ENCODE data around the gene SH3RF1. TPM values are rescaled to one million over a fixed set of nuclear protein-coding genes. Genes with fewer than 3 reads are reported as not detected.

The SH3RF1 gene
- total and polyA plus RNA-seq, 4 donors, result 14.7 to 21.9 (median 18.5) TPM

DNA sequence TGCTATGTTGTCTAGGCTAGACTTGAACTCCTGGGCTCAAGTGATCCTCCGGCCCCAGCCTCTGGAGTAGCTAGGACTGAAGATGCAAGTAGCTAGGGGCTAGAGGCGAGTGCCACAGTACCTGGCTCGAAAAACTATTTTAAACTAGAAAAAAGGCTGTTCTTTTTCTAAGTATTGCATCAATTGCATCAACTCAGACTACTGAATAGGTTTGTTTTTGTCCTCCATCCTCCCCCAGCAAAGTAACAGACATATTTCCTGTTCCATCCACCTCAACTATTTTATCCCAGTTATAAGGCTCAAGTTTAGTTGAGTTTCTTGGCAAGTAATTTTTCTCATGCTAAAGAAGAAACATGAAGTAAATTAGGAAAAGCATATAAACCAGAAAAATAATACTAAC is 4.1 kb downstream of the SH3RF1 start:
- H3K4me3 ChIP-seq (ENCODE audit: low read depth, low read length), result no peak overlapping the region
- peaks cover 9% of the 10 kb centered on the region for H3K4me1 ChIP-seq (ENCODE audit: control insufficient read depth, insufficient read depth, low read length)
- no peak overlapping the region for H3K27ac ChIP-seq (ENCODE audit: low read depth, low read length)
- DNase-seq (ENCODE audit: low read depth in 4 of 6, low spot score in 6 of 6), result no peak
- no CpG with 5 or more reads among the region's 3 CpGs for WGBS (ENCODE audit: insufficient coverage)
- H3K9me3 ChIP-seq (ENCODE audit: control insufficient read depth, insufficient read depth, low read length), result no peaks in the 10 kb centered on the region
- no peaks in the 10 kb centered on the region for H3K27me3 ChIP-seq (ENCODE audit: control insufficient read depth, insufficient read depth, low read length)
- no peaks in the 10 kb centered on the region for H3K36me3 ChIP-seq (ENCODE audit: control insufficient read depth, insufficient read depth, low read length)

DNA sequence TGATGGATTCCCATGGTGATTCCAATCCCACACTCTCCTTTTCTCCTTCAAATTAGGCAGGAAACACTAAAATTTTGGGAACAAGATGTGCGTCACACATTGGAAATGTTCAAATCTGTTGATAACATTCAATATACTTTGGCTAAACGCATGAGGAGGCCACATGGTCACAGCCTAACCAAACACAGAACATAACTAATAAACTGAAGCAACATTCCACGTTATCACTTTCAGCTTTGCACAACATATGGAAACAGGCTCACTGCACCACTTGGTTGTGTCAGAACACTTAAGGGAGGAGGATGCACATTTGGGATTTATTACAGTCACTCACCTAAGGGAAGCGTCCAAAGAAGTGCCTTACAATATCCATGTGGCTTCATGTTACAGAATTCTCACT is 4.7 kb downstream of the SH3RF1 start:
- H3K27ac ChIP-seq (ENCODE audit: low read depth, low read length), result no peak overlapping the region
- H3K4me1 ChIP-seq (ENCODE audit: control insufficient read depth, insufficient read depth, low read length), result peaks cover 6% of the 10 kb centered on the region
- no peaks in the 10 kb centered on the region for H3K36me3 ChIP-seq (ENCODE audit: control insufficient read depth, insufficient read depth, low read length)
- H3K4me3 ChIP-seq (ENCODE audit: low read depth, low read length), result no peak overlapping the region
- H3K9me3 ChIP-seq (ENCODE audit: control insufficient read depth, insufficient read depth, low read length), result no peaks in the 10 kb centered on the region
- no peaks in the 10 kb centered on the region for H3K27me3 ChIP-seq (ENCODE audit: control insufficient read depth, insufficient read depth, low read length)
- DNase-seq (ENCODE audit: low read depth in 4 of 6, low spot score in 6 of 6), result no peak
- 95% methylated on average over 2 of the region's 4 CpGs for WGBS (ENCODE audit: insufficient coverage)

DNA sequence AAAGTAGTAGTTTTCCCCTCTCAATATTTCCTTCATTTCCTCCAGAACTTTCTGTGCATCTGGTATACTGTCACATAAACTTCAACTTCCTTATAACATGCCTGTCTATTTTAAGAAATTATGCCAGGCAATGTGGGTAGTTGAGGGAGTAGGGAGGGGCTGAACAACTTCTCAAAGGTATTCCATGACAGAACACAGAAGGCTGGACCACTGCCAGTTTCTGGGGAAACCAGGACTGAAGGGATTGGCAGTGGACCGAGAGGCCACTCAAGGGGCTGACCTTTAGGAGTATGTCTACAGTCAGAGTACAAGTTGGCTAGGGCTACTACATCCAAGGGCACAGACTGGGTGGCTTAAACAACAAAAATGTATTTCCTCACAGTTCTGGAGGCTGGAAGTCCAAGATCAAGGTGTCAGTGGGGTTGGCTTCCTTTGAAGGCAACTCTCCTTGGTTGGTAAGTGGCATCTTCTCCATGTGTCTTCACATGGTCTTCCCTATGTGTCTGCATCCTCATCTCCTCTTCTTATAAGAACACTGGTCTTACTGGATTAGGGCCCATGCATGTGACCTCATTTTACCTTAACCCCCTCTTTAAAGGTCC is 6.9 kb downstream of the SH3RF1 start:
- WGBS (ENCODE audit: insufficient coverage), result 83% methylated on average over 1 of the region's 1 CpG
- no peak overlapping the region for H3K4me3 ChIP-seq (ENCODE audit: low read depth, low read length)
- H3K27ac ChIP-seq (ENCODE audit: low read depth, low read length), result no peak overlapping the region
- H3K27me3 ChIP-seq (ENCODE audit: control insufficient read depth, insufficient read depth, low read length), result no peaks in the 10 kb centered on the region
- peaks cover 4% of the 10 kb centered on the region for H3K4me1 ChIP-seq (ENCODE audit: control insufficient read depth, insufficient read depth, low read length)
- no peaks in the 10 kb centered on the region for H3K36me3 ChIP-seq (ENCODE audit: control insufficient read depth, insufficient read depth, low read length)
- H3K9me3 ChIP-seq (ENCODE audit: control insufficient read depth, insufficient read depth, low read length), result no peaks in the 10 kb centered on the region
- no peak for DNase-seq (ENCODE audit: low read depth in 4 of 6, low spot score in 6 of 6)

DNA sequence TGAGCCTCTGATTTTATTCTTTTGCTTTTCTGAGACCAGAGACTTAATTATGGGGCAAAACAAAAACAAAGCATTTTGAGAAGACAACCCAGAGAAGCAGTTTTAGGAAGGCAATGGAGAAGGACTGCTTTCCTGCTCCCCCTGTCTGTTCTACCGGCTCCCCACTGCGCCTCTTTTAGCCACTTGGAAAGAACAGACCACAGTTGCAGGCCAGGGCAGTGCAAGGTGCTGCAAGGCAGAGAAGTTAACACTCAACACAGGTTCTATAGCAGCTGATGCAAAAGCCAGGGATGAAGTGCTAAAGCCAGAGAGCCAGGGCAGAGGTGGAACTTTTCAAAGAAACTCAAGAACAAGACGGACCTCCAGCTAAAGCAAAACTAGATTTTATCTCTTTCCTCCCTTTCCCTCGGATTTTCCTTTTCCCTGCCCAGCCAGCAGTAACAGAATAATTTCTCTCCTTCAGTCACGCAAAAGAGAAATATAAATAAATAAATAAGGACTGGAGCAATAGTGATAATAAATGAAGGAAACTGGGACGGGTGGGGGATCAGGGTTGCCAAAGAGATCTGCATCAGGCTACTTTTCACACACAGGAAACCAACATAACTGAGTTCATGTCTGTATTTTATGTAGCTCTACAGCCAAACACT is 10.4 kb downstream of the SH3RF1 start:
- H3K27ac ChIP-seq (ENCODE audit: low read depth, low read length), result no peak overlapping the region
- WGBS (ENCODE audit: insufficient coverage), result 42% methylated on average over 2 of the region's 6 CpGs
- H3K4me1 ChIP-seq (ENCODE audit: control insufficient read depth, insufficient read depth, low read length), result no peaks in the 10 kb centered on the region

DNA sequence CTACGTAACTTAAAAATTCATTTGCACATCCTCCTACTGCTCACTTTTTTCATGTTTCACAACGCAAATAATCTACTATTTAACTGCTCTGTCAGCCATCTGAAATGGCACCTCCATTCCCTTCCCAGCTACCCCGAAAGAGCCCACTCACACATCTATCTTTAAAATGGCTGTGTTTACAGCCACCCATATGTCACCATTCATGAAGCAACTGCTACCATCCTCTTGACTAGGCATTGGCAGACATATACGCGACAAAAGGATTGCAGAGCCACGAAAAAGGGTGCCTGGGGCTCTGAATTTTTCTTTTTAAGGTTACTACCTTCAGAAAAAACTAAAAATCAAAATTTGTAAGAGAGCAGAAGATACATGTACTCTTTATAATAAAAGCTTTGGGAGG is 11.5 kb downstream of the SH3RF1 start:
- DNase-seq (ENCODE audit: low read depth in 4 of 6, low spot score in 6 of 6), result peak in 2 of 6 donors; percentile 46 to 89
- 91% methylated on average over 3 of the region's 6 CpGs for WGBS (ENCODE audit: insufficient coverage)
- H3K4me1 ChIP-seq (ENCODE audit: control insufficient read depth, insufficient read depth, low read length), result no peaks in the 10 kb centered on the region
- no peaks in the 10 kb centered on the region for H3K36me3 ChIP-seq (ENCODE audit: control insufficient read depth, insufficient read depth, low read length)
- H3K9me3 ChIP-seq (ENCODE audit: control insufficient read depth, insufficient read depth, low read length), result no peaks in the 10 kb centered on the region
- no peak overlapping the region for H3K4me3 ChIP-seq (ENCODE audit: low read depth, low read length)
- H3K27me3 ChIP-seq (ENCODE audit: control insufficient read depth, insufficient read depth, low read length), result no peaks in the 10 kb centered on the region
- H3K27ac ChIP-seq (ENCODE audit: low read depth, low read length), result no peak overlapping the region

More for the DNA sequence above, 10.4 kb downstream of the SH3RF1 start:
- Histone ChIP-seq H3K27me3 (ENCODE audit: control insufficient read depth, insufficient read depth, low read length) (no peaks in the 10 kb centered on the region), H3K36me3 (ENCODE audit: control insufficient read depth, insufficient read depth, low read length) (no peaks in the 10 kb centered on the region), H3K9me3 (ENCODE audit: control insufficient read depth, insufficient read depth, low read length) (no peaks in the 10 kb centered on the region), H3K4me3 (ENCODE audit: low read depth, low read length) (no peak overlapping the region)
- no peak for DNase-seq (ENCODE audit: low read depth in 4 of 6, low spot score in 6 of 6)

DNA sequence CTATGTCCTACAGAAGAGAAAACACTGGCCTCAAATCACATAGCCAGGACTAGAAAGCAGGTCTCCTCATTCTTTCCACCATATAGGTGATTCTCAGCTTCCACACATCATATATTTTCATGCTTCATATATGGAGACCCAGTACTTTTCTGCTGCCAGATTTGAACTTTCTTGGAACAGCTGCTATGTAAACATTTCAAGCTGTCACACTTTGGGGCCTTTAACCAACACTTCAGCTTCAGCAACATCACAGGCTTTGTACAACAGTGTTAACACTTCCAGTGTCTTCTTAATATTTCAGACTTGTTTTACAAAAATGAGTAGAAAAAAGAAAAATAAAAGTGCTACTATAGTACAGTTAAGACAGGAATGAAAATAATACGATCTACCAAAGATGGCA is 12.6 kb downstream of the SH3RF1 start:
- no peaks in the 10 kb centered on the region for H3K9me3 ChIP-seq (ENCODE audit: control insufficient read depth, insufficient read depth, low read length)
- no peak overlapping the region for H3K4me3 ChIP-seq (ENCODE audit: low read depth, low read length)
- no peaks in the 10 kb centered on the region for H3K27me3 ChIP-seq (ENCODE audit: control insufficient read depth, insufficient read depth, low read length)
- H3K36me3 ChIP-seq (ENCODE audit: control insufficient read depth, insufficient read depth, low read length), result no peaks in the 10 kb centered on the region
- no peak overlapping the region for H3K27ac ChIP-seq (ENCODE audit: low read depth, low read length)
- no CpG with 5 or more reads among the region's 1 CpG for WGBS (ENCODE audit: insufficient coverage)
- no peaks in the 10 kb centered on the region for H3K4me1 ChIP-seq (ENCODE audit: control insufficient read depth, insufficient read depth, low read length)
- peak in 1 of 6 donors; percentile 84 for DNase-seq (ENCODE audit: low read depth in 4 of 6, low spot score in 6 of 6)

DNA sequence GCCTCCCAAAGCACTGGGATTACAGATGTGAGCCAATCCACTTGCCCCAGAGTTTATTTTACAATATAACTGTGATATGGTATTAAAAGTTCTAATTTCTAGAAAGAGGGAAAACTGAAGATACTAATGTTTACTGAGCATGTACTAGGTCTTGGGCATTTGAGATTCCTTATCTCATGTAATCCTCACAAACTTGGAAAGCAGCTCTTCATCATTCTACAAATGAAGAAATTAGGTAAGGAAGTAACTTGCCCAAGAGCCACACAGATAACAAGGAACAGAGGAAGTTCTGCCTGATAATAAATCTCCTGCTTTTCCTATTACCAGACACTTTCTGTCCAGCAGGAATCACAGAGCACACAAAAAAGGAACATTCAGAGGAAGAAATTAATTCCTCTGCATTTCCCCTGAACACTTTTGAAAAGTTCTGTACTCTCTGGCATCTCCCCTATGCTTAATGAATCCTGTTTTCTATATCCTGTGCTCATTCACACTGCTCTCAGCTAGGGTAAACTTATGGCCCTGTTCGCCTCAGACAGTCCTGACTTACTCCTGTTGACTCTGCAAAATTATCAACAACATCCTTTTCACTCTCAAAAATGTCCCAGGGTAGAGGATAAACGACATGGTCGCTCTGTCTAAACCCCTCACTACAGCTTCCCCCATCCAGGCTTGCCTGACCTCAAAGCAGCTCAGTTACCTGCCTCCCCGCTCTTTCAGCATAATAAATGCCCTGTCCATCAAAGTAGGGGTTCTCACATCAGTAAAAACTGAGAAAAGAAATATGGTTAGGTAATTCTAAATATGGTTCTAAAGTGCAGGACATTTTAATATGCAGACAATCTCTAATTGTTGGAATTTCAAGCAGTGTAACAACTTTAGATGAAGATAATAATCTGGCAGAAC is 13.6 kb downstream of the SH3RF1 start:
- no peak overlapping the region for H3K4me3 ChIP-seq (ENCODE audit: low read depth, low read length)
- WGBS (ENCODE audit: insufficient coverage), result 28% methylated on average over 3 of the region's 4 CpGs
- no peaks in the 10 kb centered on the region for H3K9me3 ChIP-seq (ENCODE audit: control insufficient read depth, insufficient read depth, low read length)
- DNase-seq (ENCODE audit: low read depth in 4 of 6, low spot score in 6 of 6), result no peak
- H3K36me3 ChIP-seq (ENCODE audit: control insufficient read depth, insufficient read depth, low read length), result no peaks in the 10 kb centered on the region
- no peaks in the 10 kb centered on the region for H3K4me1 ChIP-seq (ENCODE audit: control insufficient read depth, insufficient read depth, low read length)
- no peaks in the 10 kb centered on the region for H3K27me3 ChIP-seq (ENCODE audit: control insufficient read depth, insufficient read depth, low read length)
- H3K27ac ChIP-seq (ENCODE audit: low read depth, low read length), result no peak overlapping the region

DNA sequence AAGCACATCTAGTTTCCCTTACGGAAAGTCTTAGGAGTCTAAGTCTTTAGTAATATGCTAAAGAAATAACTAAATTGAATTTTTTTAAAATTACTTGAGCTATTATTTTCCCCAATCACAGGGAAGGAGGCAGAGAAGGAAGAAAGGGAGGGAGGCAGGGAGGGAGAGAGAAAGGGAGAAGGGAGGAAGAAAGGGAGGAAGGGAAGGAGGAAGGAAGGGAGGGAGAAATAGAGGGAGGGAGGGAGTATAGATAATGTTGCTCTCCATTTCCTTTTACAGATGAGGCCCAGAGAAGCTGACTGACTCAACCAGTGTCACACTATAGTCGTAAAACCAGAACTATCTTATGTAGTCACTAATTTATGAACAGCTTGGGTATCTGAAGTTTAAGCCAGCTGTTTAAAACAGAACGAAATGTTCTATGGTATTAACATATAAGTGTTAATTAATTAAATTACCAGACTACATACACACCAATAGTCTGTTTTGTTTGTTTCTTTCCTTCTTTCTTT is 14.6 kb downstream of the SH3RF1 start:
- Histone ChIP-seq H3K27ac (ENCODE audit: low read depth, low read length) (no peak overlapping the region), H3K27me3 (ENCODE audit: control insufficient read depth, insufficient read depth, low read length) (no peaks in the 10 kb centered on the region), H3K4me1 (ENCODE audit: control insufficient read depth, insufficient read depth, low read length) (no peaks in the 10 kb centered on the region), H3K36me3 (ENCODE audit: control insufficient read depth, insufficient read depth, low read length) (no peaks in the 10 kb centered on the region), H3K4me3 (ENCODE audit: low read depth, low read length) (no peak overlapping the region), H3K9me3 (ENCODE audit: control insufficient read depth, insufficient read depth, low read length) (no peaks in the 10 kb centered on the region)
- no peak for DNase-seq (ENCODE audit: low read depth in 4 of 6, low spot score in 6 of 6)
- no CpG with 5 or more reads among the region's 3 CpGs for WGBS (ENCODE audit: insufficient coverage)

DNA sequence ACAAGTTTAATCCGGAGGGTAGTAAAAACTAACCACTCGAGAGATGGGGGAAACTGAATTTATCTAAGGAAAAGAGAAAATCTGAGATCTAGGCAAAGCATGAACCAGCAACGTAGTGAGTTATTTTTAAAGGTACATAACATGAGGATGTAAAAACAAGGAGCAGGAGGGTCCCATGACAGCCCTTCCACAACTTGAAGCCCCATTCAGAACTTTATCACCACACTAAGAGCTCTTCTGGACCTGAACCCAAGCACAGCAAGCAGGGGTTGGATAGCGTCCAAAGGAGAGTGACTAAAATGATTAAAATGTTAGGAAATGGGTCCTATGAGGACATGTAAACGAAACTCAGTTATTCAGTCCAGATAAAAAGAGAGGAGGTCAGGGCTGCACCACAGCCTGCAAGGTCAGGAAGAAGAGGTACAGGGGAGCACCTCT is 16.2 kb downstream of the SH3RF1 start:
- no peaks in the 10 kb centered on the region for H3K4me1 ChIP-seq (ENCODE audit: control insufficient read depth, insufficient read depth, low read length)

More for the DNA sequence above, 16.2 kb downstream of the SH3RF1 start:
- no peak for DNase-seq (ENCODE audit: low read depth in 4 of 6, low spot score in 6 of 6)
- no peak overlapping the region for H3K4me3 ChIP-seq (ENCODE audit: low read depth, low read length)
- H3K27me3 ChIP-seq (ENCODE audit: control insufficient read depth, insufficient read depth, low read length), result no peaks in the 10 kb centered on the region
- no peak overlapping the region for H3K27ac ChIP-seq (ENCODE audit: low read depth, low read length)
- 70% methylated on average over 3 of the region's 5 CpGs for WGBS (ENCODE audit: insufficient coverage)
- H3K9me3 ChIP-seq (ENCODE audit: control insufficient read depth, insufficient read depth, low read length), result no peaks in the 10 kb centered on the region
- H3K36me3 ChIP-seq (ENCODE audit: control insufficient read depth, insufficient read depth, low read length), result no peaks in the 10 kb centered on the region
